CD1c-positive myeloid dendritic cell (primary cell): ENCODE results near the gene FUT6.
"Not testable (repeated sequence)": the region's sequence is repeated elsewhere in the genome, so short reads cannot be mapped to it uniquely, and the experiment has no call there.

ENCODE experiments used
- DNase-seq: peaks from one replicate; pipeline ENCODE4 v3.0.0-alpha.2; 2016; ENCODE audit errors: extremely low spot score

FUT6 gene

GRCh38 chr19:5857203-5858081, 17.9 kb upstream of the FUT6 start:
- no peak for DNase-seq

GRCh38 chr19:5855151-5855550, 15.6 kb upstream of the FUT6 start:
- not testable (repeated sequence) for DNase-seq

GRCh38 chr19:5854121-5854520, 14.6 kb upstream of the FUT6 start:
- not testable (repeated sequence) for DNase-seq

GRCh38 chr19:5851302-5851701, 11.8 kb upstream of the FUT6 start, which contains the start of gene FUT3:
TSS of gene FUT3 (minus strand) at chr19:5851449.
- DNase-seq: no peak

- DNase-seq: no peak
Measured at GRCh38 chr19:5850743-5851293, 11.3 kb upstream of the FUT6 start.

GRCh38 chr19:5850189-5850588, 10.7 kb upstream of the FUT6 start:
- DNase-seq: no peak

GRCh38 chr19:5848621-5849020, 9.1 kb upstream of the FUT6 start:
- not testable (repeated sequence) for DNase-seq

GRCh38 chr19:5847846-5848245, 8.3 kb upstream of the FUT6 start:
- not testable (repeated sequence) for DNase-seq

- no peak for DNase-seq
Measured at GRCh38 chr19:5844456-5845433, 5.2 kb upstream of the FUT6 start.

GRCh38 chr19:5843295-5843927, 3.9 kb upstream of the FUT6 start:
- no peak for DNase-seq

- DNase-seq: not testable (repeated sequence)
Measured at GRCh38 chr19:5841735-5842111, 2.2 kb upstream of the FUT6 start.

- DNase-seq: no peak
Measured at GRCh38 chr19:5838353-5839064, 993 bp downstream of the FUT6 start.

- DNase-seq: no peak
Measured at GRCh38 chr19:5837761-5838352, 1.6 kb downstream of the FUT6 start.

GRCh38 chr19:5832527-5833216, 6.8 kb downstream of the FUT6 start:
- no peak for DNase-seq

GRCh38 chr19:5832061-5832460, 7.4 kb downstream of the FUT6 start:
- no peak for DNase-seq

- no peak for DNase-seq
Measured at GRCh38 chr19:5831159-5831558, 8.3 kb downstream of the FUT6 start.

- no peak for DNase-seq
Measured at GRCh38 chr19:5829567-5830310, 9.8 kb downstream of the FUT6 start.

- no peak for DNase-seq
Measured at GRCh38 chr19:5828661-5829566, 10.6 kb downstream of the FUT6 start.
